HG03064 (cell line): ENCODE data around the gene MAPK8.

Source experiments
- ATAC-seq: cut with Tn5 transposase; IDR thresholded peaks from one replicate; pipeline ENCODE4 v1.9.1; 2021; ENCODE audit warnings: low read depth; ENCODE audit not compliant: unreplicated experiment

The MAPK8 gene

GRCh38 chr10:48377751-48378530 lies 71.5 kb downstream of the MAPK8 start:
- ATAC-seq = no peak

GRCh38 chr10:48378675-48379074 lies 72.2 kb downstream of the MAPK8 start:
- no peak for ATAC-seq

GRCh38 chr10:48381971-48382370 lies 75.5 kb downstream of the MAPK8 start:
- ATAC-seq = no peak

GRCh38 chr10:48382982-48383381 lies 76.5 kb downstream of the MAPK8 start:
- ATAC-seq = no peak

DNA sequence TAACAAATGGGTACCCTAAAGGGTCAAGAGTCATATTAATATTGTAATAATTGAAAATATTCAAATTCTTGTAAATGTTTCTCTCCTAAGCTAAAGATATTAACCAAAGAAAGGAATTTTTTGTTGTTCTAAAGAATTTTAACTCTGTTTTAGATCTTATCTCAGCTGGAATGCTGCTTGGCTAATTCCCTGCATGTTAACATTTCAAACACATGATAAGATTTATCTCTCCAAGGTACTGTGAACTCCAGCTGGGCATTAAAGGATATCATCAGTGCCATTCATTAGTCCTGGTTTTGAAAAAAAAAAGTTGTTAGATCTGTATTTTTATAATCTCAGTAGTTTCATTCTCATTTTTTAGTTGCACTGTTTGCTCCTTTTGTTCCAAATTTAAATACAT lies 76.9 kb downstream of the MAPK8 start:
- no peak for ATAC-seq

DNA sequence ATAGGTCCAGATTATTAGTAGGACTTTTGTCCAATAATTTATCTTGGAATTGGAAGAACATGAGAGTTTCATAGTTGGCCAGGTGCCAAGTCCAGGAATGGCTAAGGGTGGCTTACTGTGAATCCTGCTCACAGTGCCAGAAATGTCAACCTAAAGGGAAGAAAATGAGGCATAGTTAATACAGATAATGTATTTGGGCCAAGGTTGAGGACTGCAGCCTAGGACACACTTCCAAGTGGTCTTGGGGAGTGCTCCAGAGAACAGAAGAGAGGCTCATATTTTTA lies 78.2 kb downstream of the MAPK8 start:
- no peak for ATAC-seq

- no peak for ATAC-seq
These were observed 82.8 kb downstream of the MAPK8 start for GRCh38 chr10:48389272-48389671.

GRCh38 chr10:48389846-48390557 lies 83.5 kb downstream of the MAPK8 start:
- no peak for ATAC-seq

GRCh38 chr10:48390558-48390871 lies 84.0 kb downstream of the MAPK8 start:
- ATAC-seq = no peak

DNA sequence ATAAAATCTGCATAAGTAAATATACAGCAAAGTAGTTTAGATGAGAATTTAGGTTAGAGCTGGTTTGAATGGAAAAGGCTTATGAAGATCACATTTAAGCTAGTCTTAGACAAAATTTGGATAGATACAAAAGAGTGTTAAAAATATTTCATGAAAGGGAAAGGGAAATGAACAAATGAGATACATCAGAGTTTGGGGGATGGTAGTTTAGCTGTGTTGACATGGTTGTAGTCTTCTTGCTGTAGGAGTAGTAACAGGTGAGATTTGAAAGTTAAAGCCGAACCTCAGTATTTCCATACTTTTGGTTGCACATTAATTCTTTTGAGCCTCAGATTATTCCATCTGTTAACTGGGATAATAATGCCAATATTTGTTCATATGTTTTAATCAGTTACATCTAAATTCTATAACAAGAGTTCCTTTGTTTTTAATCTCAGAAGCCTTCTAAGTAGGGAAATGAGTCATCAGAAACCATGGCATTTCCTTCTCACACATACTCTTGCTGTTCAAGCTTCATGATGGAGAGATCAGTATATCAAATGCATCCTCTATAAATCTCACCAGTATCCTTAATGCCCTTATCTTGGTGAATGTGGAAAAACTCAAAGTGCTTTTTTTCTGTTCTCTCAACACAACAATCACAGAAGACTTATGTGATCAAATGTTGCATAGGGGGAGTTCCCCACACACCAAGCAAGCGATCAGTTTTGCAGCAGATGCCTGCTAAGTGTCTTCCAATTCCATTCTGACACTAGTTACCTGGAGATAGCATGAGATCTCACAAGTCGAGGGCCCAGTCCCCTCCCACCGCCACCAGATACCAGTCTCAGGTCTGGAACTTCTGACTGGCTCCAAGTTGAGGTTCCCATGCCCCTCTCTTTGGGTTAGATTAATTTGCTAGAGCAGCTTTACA lies 84.7 kb downstream of the MAPK8 start:
- ATAC-seq = no peak

- no peak for ATAC-seq
These were observed 85.5 kb downstream of the MAPK8 start for GRCh38 chr10:48391994-48392393.

GRCh38 chr10:48398261-48398660 lies 91.8 kb downstream of the MAPK8 start:
- ATAC-seq = no peak

DNA sequence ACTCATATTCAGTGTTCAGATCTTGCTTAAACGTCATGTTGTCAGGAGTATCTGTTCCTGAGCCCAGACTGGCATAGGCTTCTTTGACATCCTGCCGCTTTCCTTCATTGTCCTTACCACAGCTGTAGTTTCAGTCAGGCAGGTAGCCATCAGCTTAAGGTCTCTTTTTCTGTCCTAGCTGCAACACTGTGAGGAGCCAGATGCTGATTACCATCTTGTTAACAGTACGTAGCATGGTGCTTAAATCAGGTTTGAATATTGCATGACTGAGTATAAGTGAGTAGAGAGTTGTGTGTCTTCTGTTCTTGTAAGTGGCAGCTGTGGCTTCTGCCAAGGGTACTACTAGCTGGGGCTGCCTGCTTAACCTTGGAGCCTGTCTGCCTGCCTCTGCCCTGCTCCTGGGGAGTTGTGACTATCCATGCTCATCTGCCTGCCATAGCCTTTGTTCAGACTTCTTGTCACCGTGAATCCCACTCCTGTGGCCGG lies 92.6 kb downstream of the MAPK8 start:
- ATAC-seq = no peak

- ATAC-seq = no peak
These were observed 93.1 kb downstream of the MAPK8 start for GRCh38 chr10:48399551-48399950.

DNA sequence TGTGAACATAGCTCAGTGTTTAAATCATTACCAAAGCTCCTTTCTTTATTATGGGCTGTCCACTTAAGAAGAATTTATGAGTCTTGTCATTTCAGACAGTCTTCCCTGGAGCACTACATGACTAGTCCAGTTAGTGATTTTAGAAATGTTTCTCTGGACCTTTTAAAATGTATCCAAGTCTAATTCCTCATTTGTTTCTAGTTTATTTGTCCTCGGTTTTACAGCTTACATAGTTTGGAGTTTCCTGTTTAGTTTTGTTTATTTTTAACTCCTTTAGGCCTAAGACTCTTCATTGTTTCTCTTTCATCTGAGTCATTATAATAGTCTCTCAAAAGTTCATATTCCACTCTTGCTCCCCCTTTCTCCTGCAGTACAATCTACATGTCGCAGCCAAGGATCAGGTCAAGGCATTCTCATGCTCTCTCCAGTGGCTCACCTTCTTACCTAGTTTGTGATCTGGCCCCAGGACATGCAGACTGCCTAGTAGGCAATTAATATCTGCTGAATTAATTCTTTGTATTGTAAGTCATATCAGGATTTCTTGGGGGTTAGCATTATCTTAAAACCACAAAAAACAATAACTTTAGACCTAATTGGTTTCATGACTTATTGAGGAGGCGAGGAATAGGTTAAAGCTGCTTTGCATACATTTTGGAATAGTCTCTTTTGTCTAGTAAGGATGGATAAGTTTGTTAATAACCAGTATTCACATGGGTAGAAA lies 93.8 kb downstream of the MAPK8 start:
- no peak for ATAC-seq

- ATAC-seq = no peak
These were observed 94.4 kb downstream of the MAPK8 start for GRCh38 chr10:48400850-48401220.

DNA sequence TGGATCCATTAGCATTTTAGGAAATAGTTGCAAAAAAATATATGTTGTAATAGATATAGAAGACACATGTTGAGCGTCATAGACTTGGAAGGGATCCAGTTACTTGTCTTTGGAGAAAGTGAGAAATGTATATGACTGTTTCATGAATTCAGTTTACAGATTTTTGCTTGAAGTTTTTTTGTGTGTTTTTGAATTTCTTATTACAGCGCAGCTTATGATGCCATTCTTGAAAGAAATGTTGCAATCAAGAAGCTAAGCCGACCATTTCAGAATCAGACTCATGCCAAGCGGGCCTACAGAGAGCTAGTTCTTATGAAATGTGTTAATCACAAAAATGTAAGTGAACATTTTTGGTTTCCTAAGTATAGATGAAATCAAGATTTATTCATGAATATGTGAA lies 98.2 kb downstream of the MAPK8 start:
- ATAC-seq = no peak

GRCh38 chr10:48406204-48406603 lies 99.7 kb downstream of the MAPK8 start:
- ATAC-seq = no peak

- no peak for ATAC-seq
These were observed 100.2 kb downstream of the MAPK8 start for GRCh38 chr10:48406658-48407057.

GRCh38 chr10:48410503-48410902 lies 104.0 kb downstream of the MAPK8 start:
- no peak for ATAC-seq

GRCh38 chr10:48411510-48411909 lies 105.0 kb downstream of the MAPK8 start:
- ATAC-seq = no peak
